Neutrophil (primary cell): Measurements from ENCODE around the gene NXPH2.

ENCODE experiments used
- H3K27ac ChIP-seq: fragments of 200-600 bp; sonication (generic); 2 replicates; pipeline ENCODE4 v1.5.1; 2016; ENCODE audit warnings: mild to moderate bottlenecking, moderate library complexity
- H3K27me3 ChIP-seq: fragments of 200-600 bp; sonication (generic); 2 replicates; pipeline ENCODE4 v1.6.0; 2016; ENCODE audit warnings: mild to moderate bottlenecking
- H3K36me3 ChIP-seq: fragments of 200-600 bp; sonication (generic); 2 replicates; pipeline ENCODE4 v1.5.1; 2017
- H3K4me1 ChIP-seq, 2 experiments: fragments of 200-600 bp in 1 of 2; sonication (generic) in 1 of 2; 1 replicate in 1 of 2; 2 replicates in 1 of 2; pipeline versions ENCODE4 v1.5.1 to v1.6.1; 2013 to 2016; ENCODE audit warnings: low read depth in 1 of 2, low read length in 1 of 2, mild to moderate bottlenecking in 1 of 2, moderate library complexity in 1 of 2; ENCODE audit not compliant: control insufficient read depth in 1 of 2, insufficient read depth in 1 of 2
- H3K4me3 ChIP-seq, 2 experiments: fragments of 200-600 bp in 1 of 2; sonication (generic) in 1 of 2; 1 replicate in 1 of 2; 2 replicates in 1 of 2; pipeline ENCODE4 v1.5.1; 2013 to 2016; ENCODE audit warnings: low read depth in 1 of 2, low read length in 1 of 2, mild to moderate bottlenecking in 1 of 2, moderate library complexity in 1 of 2
- H3K9me3 ChIP-seq: fragments of 200-600 bp; sonication (generic); 2 replicates; pipeline ENCODE4 v1.5.1; 2016
- CTCF ChIP-seq: fragments of 200-600 bp; sonication (generic); IDR thresholded peaks from 2 replicates; pipeline ENCODE4 v1.5.1; 2016; ENCODE audit warnings: antibody characterized with exemption

Gene NXPH2

GRCh38 chr2:138621139-138621538 is 159.1 kb downstream of the NXPH2 start:
- no peaks in the 10 kb centered on the region for H3K27me3 ChIP-seq
- H3K4me3 ChIP-seq, result no peak overlapping the region
- no peaks in the 10 kb centered on the region for H3K4me1 ChIP-seq
- no peak for TF ChIP-seq CTCF
- no peaks in the 10 kb centered on the region for H3K36me3 ChIP-seq
- H3K27ac ChIP-seq, result no peak overlapping the region
- no peaks in the 10 kb centered on the region for H3K9me3 ChIP-seq

GRCh38 chr2:138620431-138620830 is 159.8 kb downstream of the NXPH2 start:
- Histone ChIP-seq H3K4me1 (no peaks in the 10 kb centered on the region), H3K27me3 (no peaks in the 10 kb centered on the region), H3K4me3 (no peak overlapping the region), H3K9me3 (no peaks in the 10 kb centered on the region), H3K27ac (no peak overlapping the region), H3K36me3 (no peaks in the 10 kb centered on the region)
- TF ChIP-seq CTCF, result no peak
